T-helper 1 cell treated with Interleukin-12 subunit alpha and Interleukin-12 subunit beta and Interleukin-4 antibody, amounts not matched to agents 30 ng/mL and 1 ng/mL, for 36 hours (primary cell): ENCODE measurements around the gene SLC49A4. TPM values are rescaled to one million over a fixed set of nuclear protein-coding genes. Genes with fewer than 3 reads are reported as not detected.

Source experiments
- intact Hi-C: fragments of 100-400 bp; cut with micrococcal nuclease; formaldehyde crosslinking; loops from one replicate; pipeline ENCODE4 v1.15.1; 2024
- total RNA-seq: library from RNA; stranded (reverse); gene quantifications from 2 replicates; pipeline ENCODE4 v1.2.3, GENCODE V29; 2022

The SLC49A4 gene
- total RNA-seq, 1 donor from 2014 or later = 3.4 TPM

- intact Hi-C loops = no loop called here
Measured at GRCh38 chr3:122835590-122835989, 40.7 kb downstream of the SLC49A4 start.

DNA sequence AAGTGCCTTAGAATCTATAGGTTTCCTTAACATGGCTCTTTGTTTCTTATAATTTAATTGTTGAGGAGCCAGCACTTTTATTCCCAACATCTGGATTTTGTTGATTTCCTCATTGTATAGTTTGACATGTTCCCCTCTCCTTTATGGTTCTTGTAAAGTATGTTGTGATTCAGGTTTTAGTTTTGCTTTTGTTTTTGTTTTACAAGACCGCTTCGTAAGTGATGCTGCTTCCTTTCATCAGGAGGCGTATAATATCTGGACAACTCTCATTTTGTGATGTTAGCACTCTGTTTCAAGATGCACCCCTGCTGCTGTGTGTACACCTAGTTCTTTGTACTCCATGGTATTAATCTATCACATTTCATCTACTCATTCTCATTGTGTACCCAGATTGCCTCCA is 48.7 kb downstream of the SLC49A4 start:
- intact Hi-C loops = no loop called here

DNA sequence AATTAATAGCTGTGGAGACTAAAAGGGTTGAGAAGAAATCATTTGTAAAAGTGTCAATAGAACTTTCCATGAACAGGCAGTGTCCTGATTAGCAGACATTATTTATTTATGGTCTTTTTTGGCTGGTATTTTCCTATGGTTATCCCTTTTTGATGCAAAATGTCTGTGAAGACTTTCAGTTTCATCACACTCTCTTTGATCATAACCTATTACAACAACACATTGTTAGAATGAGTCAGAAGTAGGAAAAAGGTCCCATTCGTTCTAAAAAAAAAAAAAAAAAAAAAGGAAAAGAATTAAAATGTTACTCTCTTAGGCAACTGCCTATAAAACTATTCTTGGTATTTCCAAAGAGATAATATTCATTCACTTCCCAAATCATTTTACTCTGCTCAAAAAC is 62.1 kb downstream of the SLC49A4 start:
- intact Hi-C loops = no loop called here

GRCh38 chr3:122858373-122858772 is 63.5 kb downstream of the SLC49A4 start:
- intact Hi-C loops = loop anchor here (1.0 to 2.0 kb wide), 2 partner anchors 170 to 400 kb away; no protein-coding TSS in a partner anchor

DNA sequence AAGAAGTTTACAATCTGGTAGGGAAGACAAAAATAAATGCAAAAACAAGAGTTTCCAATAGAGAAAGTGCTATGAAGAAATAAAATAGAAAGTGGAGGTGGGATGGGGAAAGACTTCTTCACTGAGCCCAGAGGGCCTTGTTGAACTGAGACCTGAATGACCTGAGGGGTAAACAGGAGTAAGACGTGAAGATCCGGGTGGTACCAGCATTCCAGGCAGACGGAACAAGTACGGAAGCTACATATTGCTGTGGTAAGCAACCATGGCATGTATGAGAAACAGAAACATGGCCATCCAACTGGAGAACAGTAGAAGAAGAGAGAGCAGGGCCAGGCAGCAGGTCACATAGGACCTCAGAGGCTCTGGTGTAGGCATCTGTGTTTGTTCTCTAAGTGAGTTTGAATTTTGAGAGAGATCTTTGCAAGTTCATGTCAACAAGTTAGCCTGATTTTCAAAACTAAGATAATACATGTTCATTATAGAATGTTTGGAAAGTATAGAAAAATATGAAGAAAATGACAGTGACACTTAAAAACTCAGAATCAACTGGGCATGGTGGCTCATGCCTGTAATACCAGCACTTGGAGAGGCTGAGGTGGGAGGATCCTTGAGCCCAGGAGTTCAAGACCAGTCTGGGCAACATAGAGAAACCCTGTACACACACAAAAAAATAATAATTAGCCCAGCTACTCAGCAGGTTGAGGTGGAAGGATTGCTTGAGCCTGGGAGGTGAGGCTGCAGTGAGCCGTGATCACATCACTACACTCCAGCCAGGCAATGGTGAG is 64.3 kb downstream of the SLC49A4 start:
- intact Hi-C loops = loop anchor here (2.0 kb wide), 1 partner anchor 400 kb away; no protein-coding TSS in a partner anchor

DNA sequence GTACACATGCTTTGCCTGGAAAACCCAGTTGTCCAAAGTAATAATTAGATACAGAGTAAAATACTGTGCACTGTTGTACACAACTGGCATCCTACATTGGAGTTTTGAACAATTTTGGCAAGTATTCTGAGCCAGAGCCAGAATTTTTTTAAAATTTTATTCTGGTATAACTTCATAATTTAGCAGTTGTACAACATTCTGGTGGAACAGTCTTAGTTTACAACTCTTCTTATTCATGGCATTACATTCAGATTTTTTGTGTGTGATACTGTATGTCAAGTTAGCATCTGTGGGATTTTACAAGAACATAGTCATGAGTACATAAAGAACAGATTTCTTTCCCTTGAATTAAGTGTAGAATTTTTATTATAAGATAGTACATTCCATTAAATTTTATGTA is 67.5 kb downstream of the SLC49A4 start:
- intact Hi-C loops = no loop called here

GRCh38 chr3:122864498-122864897 is 69.6 kb downstream of the SLC49A4 start:
- intact Hi-C loops = no loop called here

GRCh38 chr3:122868322-122868721 is 73.5 kb downstream of the SLC49A4 start:
- intact Hi-C loops = no loop called here

GRCh38 chr3:122873741-122874515 is 79.1 kb downstream of the SLC49A4 start:
- intact Hi-C loops = no loop called here

DNA sequence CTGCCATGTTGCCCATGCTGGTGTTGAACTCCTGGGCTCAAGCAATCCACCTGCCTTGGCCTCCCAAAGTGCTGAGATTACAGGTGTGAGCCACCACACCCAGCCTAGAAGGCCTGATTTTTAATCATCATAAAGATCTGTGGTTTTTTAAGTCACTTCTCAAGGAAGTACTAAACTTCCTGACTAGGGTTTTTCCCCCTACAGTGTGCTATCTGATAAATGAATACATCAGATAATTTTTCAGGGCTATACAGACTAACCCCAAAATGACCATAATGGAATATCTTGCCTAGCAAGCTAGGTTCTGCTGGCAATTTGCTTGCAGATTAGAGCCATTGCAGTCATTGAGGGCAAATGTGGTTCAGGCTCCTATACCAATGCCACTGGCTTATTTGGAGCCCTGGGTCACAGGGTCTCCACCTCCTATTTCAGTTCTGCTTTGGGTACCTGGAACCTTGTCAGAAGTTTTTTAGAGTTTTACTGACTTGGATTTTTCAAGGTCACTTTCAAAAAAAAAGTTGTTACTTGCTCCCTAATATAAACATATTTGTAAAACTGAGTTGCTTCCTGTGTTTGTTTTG is 80.8 kb downstream of the SLC49A4 start:
- intact Hi-C loops = no loop called here

DNA sequence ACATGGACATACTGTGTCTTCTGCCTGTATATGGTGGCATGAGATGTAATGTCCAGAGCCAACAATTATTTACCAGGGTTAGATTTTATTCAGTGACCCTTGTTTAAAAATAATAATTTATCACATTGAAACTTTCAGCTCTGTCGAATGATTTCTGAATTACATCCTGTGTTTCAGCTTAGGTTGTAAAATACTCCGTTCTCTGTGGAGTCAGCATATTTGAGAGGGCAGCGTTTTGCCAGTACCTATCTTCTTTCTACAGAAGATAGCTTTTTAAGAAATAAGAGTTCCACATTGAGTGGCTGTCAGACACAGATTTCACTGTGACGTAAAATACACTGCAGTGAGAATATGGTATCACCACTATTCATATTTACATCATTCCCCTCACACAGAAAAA is 85.3 kb downstream of the SLC49A4 start:
- intact Hi-C loops = no loop called here

GRCh38 chr3:122880624-122881023 is 85.8 kb downstream of the SLC49A4 start:
- intact Hi-C loops = no loop called here

DNA sequence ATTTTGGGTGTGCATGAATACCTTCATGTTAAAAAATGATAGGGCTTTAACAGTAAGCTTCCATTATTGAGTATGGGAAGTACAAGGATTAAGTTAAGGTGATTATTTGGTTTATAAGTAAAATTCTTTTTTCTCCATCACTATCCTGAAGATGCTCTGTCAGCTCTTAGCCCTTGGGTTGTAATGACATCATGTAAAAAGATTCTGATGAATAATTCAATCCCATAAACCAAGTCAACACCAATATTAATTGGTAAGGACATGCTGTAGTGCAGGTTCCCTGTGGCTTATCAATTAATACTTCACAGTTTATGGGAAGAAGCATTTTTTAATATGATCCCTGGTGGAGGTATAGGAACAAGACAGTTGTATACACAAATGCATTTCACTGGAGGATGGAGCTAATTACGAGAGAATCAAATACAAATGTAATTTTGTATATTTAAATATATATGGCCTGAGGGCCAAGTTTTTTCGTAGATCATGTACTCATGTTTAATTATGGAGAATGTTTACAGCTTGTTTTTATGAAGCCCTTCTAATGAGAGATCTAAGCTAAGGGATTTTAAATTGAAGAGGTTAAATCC is 87.6 kb downstream of the SLC49A4 start:
- intact Hi-C loops = no loop called here

DNA sequence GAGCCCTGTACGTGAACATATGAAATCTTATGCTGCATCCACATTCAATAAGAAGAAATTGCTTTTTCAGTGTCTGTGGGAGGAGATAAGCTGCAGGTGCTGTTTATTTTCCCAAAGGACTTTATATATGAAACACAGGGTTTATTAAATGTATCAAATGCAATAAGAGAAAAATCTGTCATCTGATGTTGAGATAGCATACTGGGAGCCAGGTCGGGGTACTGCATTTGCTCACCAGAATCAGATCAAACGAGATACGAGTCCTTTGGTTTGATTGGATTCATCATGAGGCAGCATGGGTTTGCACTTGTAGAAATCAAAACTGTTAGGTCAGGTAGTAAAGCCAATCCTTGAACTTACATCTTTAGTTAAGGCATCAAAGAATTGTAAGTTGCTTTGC is 91.4 kb downstream of the SLC49A4 start:
- intact Hi-C loops = no loop called here

DNA sequence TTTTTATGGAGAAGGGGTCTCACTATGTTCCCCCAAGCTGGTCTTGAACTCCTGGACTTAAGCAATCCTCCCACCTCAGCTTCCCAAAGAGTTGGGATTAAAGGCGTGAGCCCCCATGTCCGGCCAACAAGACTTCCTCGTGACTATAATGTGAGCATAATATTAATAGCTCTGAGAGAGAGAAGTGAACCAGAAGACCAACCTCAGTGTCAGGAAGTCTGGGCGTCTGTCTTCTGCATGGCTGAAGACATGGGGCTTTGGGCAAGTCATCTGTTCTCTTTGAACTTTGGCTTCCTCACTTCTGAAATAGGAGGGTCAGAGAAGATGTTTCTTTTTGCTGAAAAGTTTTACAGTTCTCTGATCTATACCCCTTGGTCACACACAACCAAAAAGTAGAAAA is 92.1 kb downstream of the SLC49A4 start:
- intact Hi-C loops = no loop called here

- intact Hi-C loops = no loop called here
Measured at GRCh38 chr3:122890077-122890719, 95.3 kb downstream of the SLC49A4 start.

DNA sequence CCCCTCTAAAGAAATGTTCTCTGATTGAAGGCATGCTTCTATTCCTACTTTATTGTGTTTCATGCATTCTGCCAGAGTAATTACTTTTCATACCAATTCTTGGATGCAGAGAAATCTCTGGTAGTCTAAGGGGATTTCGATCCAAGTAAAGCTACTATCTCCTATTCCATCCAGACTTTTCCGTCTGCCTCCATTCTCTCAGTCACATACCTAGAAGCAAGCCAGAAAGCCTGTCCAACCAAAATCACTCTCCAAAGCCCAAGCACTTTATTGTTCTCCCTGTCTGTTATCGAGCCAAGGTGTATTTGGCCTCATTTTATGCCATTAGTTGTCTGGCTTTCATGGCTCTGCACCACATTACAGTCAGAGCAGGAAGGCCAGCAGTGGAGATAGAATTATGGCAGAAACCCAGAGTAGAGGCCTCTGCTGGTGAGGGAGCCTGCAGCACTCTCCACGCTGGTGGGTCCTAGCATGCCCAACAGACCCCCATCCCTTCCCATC is 95.9 kb downstream of the SLC49A4 start:
- intact Hi-C loops = no loop called here

DNA sequence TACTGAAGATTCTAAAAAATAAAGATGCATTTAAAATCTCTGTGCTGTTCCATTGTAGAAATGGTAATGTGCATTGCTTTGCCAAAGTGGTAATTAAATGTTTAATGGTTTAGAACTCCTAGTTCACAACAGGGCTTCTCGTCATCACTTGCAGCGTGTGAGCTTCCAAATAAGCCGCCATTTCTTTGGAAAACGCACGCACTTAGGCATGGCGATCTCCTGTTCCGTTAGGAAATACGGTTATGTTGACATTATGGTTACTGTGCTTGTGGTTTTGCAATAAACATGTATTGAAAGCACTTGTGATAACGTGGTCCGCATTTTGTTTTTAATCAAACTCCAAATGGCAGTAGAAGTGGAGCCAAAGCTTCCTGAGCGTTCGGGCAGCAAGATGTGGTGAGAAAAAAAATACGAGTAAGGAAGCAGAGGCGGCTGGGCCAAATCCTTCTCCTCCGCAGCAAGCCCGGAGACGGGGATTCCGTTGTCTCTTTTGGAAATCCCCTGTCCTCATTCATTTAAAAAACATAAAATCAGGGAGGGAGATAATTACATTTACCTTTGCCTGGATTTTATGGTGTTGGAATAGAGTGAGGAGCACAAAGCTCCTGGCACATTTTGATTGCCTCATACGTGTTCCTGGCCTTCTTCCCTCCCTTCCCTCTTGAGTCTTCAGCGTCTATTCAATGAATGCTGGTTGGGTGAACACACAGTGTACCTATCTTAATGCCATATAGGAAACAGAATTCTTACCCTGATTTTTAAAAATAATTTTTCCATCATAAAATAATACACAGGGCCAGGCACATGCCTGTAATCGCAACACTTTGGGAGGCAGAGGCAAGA is 97.5 kb downstream of the SLC49A4 start:
- intact Hi-C loops = no loop called here

DNA sequence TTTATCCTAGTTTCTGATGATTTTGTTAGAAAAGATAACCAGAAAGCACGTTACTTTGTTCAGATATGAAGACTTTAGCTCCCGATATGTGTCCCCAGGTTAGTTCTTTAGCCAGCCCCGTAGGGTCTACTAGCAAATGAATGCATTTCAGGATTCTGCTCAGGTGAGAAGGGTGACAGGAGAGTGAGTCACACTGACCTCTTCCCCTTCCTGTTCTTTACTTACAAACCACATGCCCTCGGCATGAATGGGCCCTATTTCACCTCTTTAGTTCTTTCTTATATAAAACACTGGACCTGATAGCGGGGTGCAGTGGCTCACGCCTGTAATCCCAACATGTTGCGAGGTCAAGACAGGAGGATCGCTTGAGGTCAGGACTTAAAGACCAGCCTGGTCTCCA is 98.4 kb downstream of the SLC49A4 start:
- intact Hi-C loops = no loop called here
